GM21528 (cell line): ENCODE results near the gene TMPRSS13.
"Not testable (repeated sequence)": the region's sequence is repeated elsewhere in the genome, so short reads cannot be mapped to it uniquely, and the experiment has no call there.

Experiments
- ATAC-seq: cut with Tn5 transposase; IDR thresholded peaks from one replicate; pipeline ENCODE4 v1.9.1; 2021; ENCODE audit warnings: mild to moderate bottlenecking, moderate library complexity; ENCODE audit not compliant: unreplicated experiment, low FRiP score

Gene TMPRSS13

GRCh38 chr11:117875382-117876058 is 53.7 kb downstream of the TMPRSS13 start:
- no peak for ATAC-seq

GRCh38 chr11:117874910-117875381 is 54.3 kb downstream of the TMPRSS13 start:
- no peak for ATAC-seq

GRCh38 chr11:117874253-117874909 is 54.8 kb downstream of the TMPRSS13 start:
- ATAC-seq: no peak

GRCh38 chr11:117873828-117874125 is 55.4 kb downstream of the TMPRSS13 start:
- ATAC-seq: no peak

- no peak for ATAC-seq
These were observed 56.0 kb downstream of the TMPRSS13 start for GRCh38 chr11:117872975-117873827.

- no peak for ATAC-seq
These were observed 56.7 kb downstream of the TMPRSS13 start for GRCh38 chr11:117872420-117872961.

GRCh38 chr11:117871784-117872183 is 57.4 kb downstream of the TMPRSS13 start:
- no peak for ATAC-seq

GRCh38 chr11:117871160-117871559 is 58.0 kb downstream of the TMPRSS13 start:
- ATAC-seq: no peak

- no peak for ATAC-seq
These were observed 58.9 kb downstream of the TMPRSS13 start for GRCh38 chr11:117870103-117870952.

- ATAC-seq: no peak
These were observed 59.6 kb downstream of the TMPRSS13 start for GRCh38 chr11:117869604-117870003.

- ATAC-seq: no peak
These were observed 60.2 kb downstream of the TMPRSS13 start for GRCh38 chr11:117868815-117869561.

GRCh38 chr11:117868088-117868487 is 61.1 kb downstream of the TMPRSS13 start:
- no peak for ATAC-seq

GRCh38 chr11:117866526-117866925 is 62.7 kb downstream of the TMPRSS13 start:
- no peak for ATAC-seq

GRCh38 chr11:117865546-117865945 is 63.7 kb downstream of the TMPRSS13 start:
- not testable (repeated sequence) for ATAC-seq

- ATAC-seq: no peak
These were observed 65.8 kb downstream of the TMPRSS13 start for GRCh38 chr11:117863383-117863782.

- ATAC-seq: no peak
These were observed 66.4 kb downstream of the TMPRSS13 start for GRCh38 chr11:117862753-117863152.

GRCh38 chr11:117862019-117862725 is 67.0 kb downstream of the TMPRSS13 start:
- ATAC-seq: no peak

- no peak for ATAC-seq
These were observed 67.8 kb downstream of the TMPRSS13 start for GRCh38 chr11:117861151-117862018.
